Activated T-cell treated with anti-CD3 and anti-CD28 coated beads for 1 hour (primary cell): ENCODE measurements around the gene BCORL1.

ENCODE experiments used
- DNase-seq: peaks from one replicate; pipeline ENCODE4 v3.0.0-alpha.2; 2020; ENCODE audit warnings: low read depth

Gene BCORL1, protein sequence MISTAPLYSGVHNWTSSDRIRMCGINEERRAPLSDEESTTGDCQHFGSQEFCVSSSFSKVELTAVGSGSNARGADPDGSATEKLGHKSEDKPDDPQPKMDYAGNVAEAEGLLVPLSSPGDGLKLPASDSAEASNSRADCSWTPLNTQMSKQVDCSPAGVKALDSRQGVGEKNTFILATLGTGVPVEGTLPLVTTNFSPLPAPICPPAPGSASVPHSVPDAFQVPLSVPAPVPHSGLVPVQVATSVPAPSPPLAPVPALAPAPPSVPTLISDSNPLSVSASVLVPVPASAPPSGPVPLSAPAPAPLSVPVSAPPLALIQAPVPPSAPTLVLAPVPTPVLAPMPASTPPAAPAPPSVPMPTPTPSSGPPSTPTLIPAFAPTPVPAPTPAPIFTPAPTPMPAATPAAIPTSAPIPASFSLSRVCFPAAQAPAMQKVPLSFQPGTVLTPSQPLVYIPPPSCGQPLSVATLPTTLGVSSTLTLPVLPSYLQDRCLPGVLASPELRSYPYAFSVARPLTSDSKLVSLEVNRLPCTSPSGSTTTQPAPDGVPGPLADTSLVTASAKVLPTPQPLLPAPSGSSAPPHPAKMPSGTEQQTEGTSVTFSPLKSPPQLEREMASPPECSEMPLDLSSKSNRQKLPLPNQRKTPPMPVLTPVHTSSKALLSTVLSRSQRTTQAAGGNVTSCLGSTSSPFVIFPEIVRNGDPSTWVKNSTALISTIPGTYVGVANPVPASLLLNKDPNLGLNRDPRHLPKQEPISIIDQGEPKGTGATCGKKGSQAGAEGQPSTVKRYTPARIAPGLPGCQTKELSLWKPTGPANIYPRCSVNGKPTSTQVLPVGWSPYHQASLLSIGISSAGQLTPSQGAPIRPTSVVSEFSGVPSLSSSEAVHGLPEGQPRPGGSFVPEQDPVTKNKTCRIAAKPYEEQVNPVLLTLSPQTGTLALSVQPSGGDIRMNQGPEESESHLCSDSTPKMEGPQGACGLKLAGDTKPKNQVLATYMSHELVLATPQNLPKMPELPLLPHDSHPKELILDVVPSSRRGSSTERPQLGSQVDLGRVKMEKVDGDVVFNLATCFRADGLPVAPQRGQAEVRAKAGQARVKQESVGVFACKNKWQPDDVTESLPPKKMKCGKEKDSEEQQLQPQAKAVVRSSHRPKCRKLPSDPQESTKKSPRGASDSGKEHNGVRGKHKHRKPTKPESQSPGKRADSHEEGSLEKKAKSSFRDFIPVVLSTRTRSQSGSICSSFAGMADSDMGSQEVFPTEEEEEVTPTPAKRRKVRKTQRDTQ (N-terminal part only)

DNA sequence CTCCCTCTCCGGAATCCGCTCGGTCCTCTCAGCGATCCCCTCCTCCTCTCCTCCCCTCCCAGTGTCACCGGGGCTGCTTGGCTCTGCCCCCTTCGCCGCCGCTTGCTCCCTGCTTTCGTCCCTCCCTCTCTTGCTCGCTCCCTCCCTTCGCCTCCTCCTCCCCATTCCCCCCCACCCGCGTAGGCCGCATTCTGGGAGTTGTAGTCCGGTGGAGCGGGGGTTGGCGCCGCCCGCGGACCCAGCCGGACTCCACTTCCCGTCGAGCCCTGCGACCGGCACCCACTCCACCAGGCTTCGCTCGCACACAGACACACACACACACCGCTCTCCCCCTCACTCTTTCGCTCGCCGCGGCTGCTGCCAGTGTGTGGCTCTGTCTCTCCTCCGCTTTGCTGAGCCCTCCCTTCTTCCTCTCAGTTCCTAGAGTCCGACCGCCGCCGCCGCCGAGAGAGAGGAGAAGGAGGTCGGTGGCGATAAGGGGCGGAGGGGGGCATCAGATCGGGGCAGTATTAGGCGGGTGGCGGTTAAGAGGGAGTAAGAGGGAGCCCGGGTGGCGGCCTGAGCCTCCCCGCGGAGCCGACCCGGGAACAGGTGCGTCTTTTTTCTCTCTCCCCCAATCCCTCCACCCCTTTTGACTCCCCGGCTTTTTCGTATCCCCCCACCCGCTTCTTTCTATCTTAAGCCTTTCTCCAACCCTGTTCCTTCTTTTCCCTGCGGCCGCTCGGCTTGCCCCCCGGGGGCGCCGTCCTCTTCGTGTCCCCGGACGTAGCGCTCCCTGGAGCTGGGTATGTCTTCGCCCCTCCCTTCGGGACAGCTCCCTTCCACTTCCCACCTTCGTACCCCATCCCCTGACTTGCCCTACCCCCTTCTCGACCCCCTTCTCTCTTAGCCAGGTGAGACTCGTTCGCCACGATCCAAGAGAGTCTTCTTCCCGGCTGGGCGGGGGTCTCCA is at the start of gene BCORL1:
Gene BCORL1, plus strand, starts transcription at position 336 of the 952 bp plus-strand sequence. CDS start 22,597 bp downstream, outside the sequence.
- DNase-seq, result peak; percentile 76

DNA sequence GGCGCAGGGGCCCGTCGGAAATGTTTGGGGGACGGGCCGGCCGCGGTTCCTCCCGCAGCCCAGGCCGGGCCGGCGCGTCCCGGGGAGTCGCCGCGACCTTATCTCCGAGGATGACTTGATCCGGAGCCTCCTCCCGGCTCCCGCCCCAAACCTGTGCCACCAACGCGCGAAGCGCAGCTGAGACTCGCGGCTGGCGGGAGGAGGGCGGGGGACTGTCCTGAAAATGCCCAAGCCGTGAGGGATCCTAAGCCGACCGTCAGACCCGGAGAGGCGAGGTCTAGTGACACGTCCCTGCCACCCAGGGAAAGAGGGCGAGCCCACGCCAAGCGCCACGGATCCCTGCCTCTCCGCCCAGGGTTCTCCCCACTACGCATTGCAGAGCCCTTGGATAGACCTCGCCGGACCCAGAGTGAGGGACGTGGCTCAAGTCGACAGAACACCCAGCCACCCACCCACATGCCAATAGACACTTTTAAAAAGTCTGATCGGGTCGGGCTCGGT is 49.6 kb upstream of the BCORL1 start:
- DNase-seq, result no peak

DNA sequence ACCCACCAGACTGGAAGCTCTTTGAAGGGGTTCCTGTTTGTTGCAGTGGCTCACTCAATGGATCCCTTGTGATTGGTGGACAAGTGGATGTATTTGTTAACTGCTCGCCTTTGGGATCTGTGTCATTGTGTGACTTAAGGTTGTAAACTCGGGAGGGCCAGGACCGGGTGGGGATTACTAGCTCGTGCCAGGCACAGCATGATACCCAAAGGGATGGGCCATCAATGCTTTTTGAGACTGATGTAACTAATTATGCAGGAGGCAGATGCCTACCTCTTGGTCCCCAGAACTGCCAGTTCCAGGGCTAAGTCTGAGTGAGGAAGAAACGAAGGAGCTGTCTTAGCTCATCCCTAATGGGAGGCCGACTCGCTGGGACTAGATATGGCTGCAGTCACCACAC is 48.7 kb upstream of the BCORL1 start:
- DNase-seq, result no peak

DNA sequence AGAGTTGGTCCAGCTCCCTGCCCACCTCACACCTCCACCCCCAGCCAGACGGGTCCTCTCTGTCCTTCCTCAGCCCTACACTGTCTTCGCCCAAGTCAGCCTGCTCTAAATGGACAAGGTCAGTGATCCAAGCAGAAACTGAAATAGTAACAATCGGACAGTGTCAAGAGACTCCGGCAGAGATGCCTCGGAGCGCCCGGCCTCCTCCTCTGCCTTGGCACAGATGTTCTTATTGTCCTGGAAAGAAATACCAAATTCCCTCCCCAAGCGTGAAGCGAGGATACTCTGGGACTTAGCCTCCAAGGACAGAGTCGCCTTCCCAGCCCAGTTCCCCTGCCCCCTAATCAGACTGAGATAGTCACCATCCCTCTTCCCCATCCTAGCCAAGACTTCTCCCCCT is 48.0 kb upstream of the BCORL1 start:
- DNase-seq, result no peak

DNA sequence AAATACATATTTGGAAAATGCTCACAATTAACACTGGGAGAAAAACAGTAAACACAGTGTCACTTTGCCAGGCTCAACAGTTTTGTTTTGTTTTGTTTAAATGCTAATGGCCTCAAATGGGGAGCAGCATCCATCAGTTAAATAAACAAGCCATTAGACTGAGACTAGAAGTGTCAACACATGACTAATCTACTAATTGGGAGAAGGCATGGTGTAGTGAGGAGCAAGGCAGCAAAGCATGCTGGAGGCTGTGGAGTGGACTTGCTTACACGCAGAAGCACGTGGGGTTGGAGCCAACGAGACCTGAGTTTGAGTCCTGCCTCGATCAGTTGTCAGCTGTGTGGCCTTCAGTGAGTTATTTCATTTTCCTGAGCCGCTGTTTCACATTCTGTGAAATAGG is 47.5 kb upstream of the BCORL1 start:
- no peak for DNase-seq

DNA sequence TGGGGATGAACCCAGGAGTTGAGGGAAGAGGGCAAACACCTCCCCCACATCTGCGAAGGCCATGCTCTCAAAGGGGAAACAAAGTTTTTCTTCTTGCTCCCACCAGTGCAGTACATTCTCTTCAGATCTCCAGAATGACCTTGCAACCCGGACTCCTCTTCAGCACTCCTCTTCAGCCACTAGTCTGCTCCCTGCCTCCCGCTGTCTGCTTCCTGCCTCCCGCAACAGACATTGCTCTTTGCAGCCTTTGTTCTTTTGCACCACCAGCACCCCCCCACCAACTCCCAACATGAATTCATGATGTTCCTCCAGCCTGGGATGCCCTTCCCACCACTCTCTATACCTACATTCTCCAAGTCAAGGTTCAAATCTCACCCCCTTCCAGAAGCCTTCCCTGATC is 44.4 kb upstream of the BCORL1 start:
- DNase-seq, result no peak

DNA sequence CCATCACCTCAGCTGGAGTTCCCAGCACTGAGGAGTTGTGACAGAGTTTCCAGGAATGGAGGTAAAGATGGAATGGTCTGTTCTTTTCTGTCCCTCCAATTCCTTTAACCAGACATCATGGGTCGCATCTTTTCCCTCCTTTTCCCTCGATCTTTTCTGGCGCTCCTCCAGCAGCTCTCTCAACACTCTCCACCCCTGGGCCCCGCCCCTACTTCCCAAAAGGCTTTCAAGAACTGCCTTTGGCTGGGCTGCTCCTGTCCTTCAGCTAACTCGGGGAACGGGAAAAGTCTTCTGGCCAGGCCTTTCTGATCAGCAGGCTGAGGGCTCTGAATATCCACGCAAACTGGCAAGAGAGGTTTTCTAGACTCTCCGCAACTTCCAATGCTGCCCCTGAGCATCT is 42.4 kb upstream of the BCORL1 start:
- DNase-seq, result no peak

DNA sequence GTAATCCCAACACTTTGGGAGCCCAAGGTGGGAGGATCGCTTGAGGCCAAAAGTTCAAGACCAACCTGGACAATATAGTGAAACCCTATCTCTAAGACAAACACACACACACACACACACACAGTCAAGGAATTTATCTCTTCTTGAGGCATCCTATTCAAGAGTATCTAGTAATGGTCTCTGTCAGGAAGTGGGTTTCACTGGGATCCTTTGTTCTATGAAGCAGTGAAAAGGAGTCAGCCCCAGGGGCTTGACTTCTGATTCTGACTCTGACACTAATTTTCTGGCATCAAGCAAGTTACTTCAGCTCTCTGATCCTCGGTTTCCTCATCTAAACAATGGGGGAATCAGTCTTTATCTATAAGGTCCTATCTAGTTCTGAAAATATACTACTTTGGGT is 41.7 kb upstream of the BCORL1 start:
- DNase-seq, result no peak

DNA sequence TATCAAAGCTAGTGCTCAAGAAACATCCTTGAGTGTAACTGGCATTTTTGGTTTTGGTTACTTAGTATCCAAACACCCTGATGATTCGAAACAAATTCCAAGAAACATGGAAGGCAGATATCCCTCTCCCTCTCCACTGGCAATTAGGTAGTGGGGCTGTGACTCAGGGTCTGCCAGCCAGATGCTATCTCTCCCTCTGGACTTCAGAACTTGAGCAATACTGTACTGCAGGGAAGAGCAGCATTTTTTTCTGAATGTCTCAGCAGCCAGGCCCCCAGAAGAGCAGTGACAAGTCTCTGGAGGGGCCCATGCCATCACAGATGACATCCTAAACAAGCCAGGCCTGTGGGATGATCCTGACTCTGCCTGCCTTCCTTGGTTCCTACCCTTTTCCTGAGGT is 37.3 kb upstream of the BCORL1 start:
- DNase-seq, result no peak

DNA sequence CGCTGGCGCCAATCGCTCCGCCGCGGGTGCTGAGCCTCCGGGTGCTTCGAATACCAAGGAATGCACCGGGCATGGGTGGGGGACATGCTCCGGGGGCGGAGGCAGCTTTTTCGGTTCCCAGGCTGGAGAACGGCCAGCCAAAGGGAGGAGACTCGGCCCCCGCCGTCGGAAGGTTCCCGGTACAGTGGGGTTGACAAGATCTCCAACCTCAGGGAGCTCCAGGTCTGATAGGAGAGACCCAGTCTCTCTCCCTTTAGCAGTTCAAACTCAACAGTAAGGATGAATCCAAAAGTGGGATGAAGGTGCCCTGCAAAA is 29.1 kb upstream of the BCORL1 start:
- DNase-seq, result no peak

DNA sequence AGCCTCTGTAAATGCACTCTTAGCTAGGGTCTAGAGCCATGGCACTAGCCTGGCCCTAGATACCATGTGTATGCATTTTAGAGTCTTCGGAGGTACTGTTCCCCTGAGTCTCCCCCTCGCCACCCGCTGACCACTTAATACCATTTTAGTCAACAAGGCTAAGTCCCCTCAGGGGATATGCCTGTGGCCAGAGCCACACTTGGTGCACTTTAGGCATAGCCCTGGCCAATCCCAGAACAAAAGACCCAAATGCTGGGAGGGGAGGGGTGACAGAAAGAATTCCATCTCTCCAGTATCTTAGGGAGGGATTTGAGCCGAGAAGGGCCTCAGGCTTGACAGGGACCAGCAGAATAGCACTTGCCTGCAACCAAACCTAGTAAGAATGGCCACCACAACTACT is 28.6 kb upstream of the BCORL1 start:
- DNase-seq, result no peak

DNA sequence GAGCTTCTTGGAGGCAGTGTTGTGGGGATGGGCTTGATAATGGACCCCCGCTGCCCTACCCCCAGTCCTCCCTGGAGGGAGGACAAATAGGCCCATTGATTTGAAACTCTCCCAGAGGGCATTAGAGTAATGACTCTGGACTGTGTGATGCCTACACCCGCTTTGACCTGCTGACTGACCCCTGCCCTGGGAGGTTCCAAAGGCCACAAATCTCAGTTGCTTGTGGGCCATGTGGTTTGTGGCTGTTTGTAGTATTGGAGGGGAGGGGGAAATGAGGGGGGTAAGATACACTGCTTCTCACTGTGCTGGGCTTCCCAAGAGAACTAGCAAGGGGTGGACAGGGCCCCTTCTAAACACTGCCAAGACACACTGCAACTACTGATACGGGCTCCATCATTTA is 27.6 kb upstream of the BCORL1 start:
- DNase-seq, result no peak

DNA sequence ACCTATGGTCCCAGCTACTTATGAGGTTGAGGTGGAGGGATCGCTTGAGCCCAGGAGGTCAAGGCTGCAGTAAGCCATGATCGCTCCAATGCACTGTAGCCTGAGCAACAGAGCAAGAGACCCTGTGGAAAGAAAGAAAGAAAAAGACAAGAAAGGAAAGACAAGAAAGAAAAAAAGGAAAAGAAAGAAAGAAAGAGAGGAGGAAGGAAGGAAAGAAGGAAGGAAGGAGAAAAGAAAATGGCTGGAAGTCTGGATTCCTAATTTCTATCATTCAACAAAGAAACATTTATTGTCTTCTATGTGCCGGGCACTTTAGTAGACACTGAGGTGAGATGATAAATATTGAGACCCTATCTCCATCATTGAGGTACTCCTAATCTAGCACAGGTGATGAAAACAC is 26.8 kb upstream of the BCORL1 start:
- no peak for DNase-seq

DNA sequence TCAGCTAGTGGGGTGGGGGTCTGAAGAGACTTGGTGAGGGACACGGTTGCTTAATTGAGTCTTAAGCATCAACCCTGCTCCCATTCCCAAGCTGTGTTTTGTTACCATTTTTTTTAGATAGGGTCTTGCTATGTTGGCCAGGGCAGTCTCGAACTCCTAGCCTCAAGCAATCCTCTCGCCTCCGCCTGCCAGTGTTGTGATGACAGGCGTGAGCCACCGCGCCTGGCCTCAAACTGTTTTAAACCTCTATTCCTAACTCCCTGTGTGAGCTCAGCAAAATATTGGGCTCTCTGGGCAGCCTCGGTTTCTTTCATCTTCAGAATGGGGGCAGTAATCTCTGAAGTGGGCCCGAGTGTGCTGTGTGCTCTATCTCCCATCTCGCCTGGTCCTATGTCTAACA is 26.3 kb upstream of the BCORL1 start:
- DNase-seq, result no peak

DNA sequence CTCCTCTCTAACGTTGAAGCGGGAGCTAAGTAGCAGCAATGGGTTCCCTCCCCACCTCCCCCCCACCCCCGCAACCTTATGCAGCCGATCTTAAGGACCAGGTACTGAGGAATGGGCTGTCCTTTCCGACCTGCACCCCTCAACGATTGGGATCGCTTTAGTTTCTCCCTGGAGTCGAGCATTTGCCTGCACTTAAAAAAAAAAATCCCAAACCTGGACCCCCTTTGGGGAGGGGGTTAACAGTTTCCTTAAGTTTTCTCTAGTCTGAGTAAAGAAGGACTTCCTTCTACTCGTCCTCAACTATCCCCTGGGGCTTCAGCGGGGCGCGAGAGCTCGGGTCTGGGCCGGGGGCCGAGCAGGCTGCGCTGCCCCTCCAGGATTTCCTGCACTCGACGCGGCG is 25.7 kb upstream of the BCORL1 start:
- no peak for DNase-seq

DNA sequence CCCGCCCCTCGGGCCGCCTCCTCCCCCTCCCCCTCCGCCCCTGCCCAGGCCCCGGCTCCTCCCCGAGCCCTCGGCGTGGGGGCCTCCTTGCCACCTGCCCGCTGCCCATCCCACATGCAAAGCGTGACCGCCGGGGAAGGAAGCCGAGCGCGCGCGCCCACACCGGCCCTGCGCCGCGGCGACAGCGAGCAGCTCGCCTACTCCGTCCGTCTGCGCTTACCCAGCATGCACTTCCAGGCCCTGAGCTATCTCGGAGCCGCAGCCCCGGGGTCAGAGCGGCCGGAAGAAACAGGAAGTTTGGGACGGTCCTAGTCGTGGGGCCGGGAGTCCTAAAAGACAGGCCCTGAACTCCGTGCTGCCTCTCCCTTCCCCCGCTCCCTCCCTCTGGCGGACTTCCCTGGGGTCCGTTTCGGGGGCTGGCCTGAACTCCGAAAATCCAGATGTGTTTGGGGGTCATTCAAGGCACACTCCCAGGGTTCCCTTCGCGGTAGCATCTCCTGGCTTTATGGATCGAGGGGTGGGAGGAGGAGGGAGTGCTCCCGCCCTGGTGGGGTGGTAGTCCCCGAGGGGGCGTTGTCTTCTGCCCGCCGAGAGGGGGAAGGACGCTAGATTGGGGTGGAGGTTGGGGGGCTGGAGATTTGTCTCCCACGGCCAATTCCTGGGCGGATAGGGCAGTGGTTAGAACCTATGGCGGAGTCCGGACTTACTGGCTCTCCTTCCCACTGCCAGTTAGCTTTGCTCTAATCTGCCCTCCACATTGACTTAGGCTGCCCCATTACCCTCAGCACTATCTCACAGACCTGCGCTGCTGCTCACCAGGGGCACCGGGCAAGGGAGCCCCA is 25.0 kb upstream of the BCORL1 start:
- no peak for DNase-seq

DNA sequence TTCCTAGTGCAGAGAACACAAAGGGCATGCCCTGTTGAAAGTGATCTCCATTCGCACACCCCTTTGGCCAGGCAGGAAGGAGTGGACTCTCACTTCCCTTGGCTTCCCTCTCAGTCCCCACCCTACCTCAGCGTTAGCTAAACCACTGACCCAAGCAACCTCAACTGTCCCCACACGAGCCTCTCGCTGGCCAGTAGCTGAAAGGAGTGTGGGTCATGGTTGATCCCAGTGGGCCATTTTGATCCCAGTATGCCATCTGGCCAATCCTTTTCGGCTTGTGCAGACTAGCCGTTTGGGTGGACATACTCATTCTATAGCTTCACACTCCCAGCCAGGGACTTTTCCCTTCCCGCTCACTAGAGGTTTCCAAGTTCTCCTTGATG is 24.4 kb upstream of the BCORL1 start:
- DNase-seq, result no peak

DNA sequence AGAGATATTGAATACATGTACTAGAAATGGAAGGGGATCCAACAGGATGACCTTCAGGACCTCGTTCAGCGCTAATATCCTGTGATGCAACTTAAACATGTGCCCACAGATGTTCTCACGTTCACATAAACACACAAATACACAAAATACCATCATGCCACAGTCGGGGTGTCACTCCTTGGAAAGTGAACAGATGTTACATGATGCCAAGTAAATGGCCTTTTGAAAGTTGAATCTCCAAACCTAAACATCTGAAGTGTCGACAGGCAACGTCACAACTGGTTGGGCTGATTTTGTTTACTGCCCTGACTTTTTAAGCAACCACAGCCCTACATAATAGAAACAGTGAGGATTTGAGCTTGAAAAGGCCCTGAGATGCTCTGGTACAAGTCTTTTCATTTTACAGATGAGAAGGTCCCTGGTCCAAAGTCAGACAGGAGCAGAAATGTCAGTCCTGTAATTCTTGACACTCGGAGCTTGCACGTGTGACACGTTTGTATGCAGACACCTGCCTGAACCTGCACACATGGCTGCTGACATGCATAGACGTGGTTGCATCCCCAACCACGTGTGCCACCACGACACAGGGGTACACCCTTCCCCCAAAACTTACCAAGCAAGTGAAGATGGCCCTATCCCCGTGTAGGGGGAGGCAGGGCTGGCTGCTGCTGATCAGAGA is 23.5 kb upstream of the BCORL1 start:
- no peak for DNase-seq

DNA sequence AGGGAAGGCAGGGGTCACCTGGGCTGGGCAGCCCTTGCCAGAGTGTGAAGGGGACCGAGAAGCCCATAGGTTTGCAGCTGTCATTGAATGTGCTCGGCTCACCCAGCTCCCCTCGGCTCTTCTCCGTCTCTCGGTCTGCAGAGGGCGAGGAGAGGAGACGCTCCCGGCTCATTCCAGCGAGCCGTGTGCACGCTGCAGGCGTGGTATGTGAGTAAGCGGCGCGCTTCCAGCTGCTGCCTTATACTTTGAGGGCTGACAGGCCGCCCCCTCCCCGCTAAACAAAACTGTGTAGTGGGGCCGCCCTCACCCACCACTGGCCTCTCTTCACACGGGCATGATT is 23.0 kb upstream of the BCORL1 start:
- DNase-seq, result no peak
